Esophagus muscularis mucosa (tissue), 4 donors: ENCODE measurements around the gene DOK6. TPM values are rescaled to one million over a fixed set of nuclear protein-coding genes. Genes with fewer than 3 reads are reported as not detected.
"Not testable (repeated sequence)": the region's sequence is repeated elsewhere in the genome, so short reads cannot be mapped to it uniquely, and the experiment has no call there.

ENCODE experiments used
- DNase-seq: peaks from one replicate; pipeline ENCODE4 v3.0.0-alpha.2; 2017; ENCODE audit errors: extremely low spot score
- H3K27ac ChIP-seq, 4 donors: fragments of 200-600 bp; sonication (generic); replicated peaks in 1 of 4; 1 replicate in 3 of 4; 2 replicates in 1 of 4; pipeline ENCODE4 v1.5.1; 2016 to 2019; ENCODE audit warnings: mild to moderate bottlenecking in 1 of 4
- H3K27me3 ChIP-seq, 4 donors: fragments of 200-600 bp; sonication (generic); one replicate each; pipeline versions ENCODE4 v1.5.1 to v1.6.0; 2016 to 2019
- H3K36me3 ChIP-seq, 4 donors: fragments of 200-600 bp; sonication (generic); one replicate each; pipeline ENCODE4 v1.5.1; 2016 to 2019
- H3K4me1 ChIP-seq, 4 donors: fragments of 200-600 bp; sonication (generic); one replicate each; pipeline ENCODE4 v1.5.1; 2016 to 2019
- H3K4me3 ChIP-seq, 4 donors: fragments of 200-600 bp; sonication (generic); 1 replicate in 2 of 4; 2 replicates in 2 of 4; pipeline ENCODE4 v1.5.1; 2016 to 2019; ENCODE audit warnings: mild to moderate bottlenecking in 4 of 4, moderate library complexity in 1 of 4
- H3K9me3 ChIP-seq, 4 donors: fragments of 200-600 bp; sonication (generic); 1 replicate in 3 of 4; 2 replicates in 1 of 4; pipeline ENCODE4 v1.5.1; 2016 to 2019
- CTCF ChIP-seq, 3 experiments: fragments of 200-600 bp in 2 of 3; fragments of 450-650 bp in 1 of 3; sonication (generic) in 2 of 3; IDR thresholded peaks; one replicate each; pipeline ENCODE4 v1.5.1; 2017 to 2019; ENCODE audit warnings: antibody characterized with exemption in 3 of 3, mild to moderate bottlenecking in 2 of 3, moderate library complexity in 1 of 3
- EP300 ChIP-seq: sonication (generic); formaldehyde crosslinking; IDR thresholded peaks from one replicate; pipeline ENCODE4 v1.6.1; 2017; ENCODE audit warnings: antibody characterized with exemption
- POLR2A ChIP-seq: fragments of 450-650 bp; IDR thresholded peaks from one replicate; pipeline ENCODE4 v1.6.1; 2017; ENCODE audit warnings: antibody characterized with exemption, moderate library complexity, mild to moderate bottlenecking, low read depth
- POLR2AphosphoS5 ChIP-seq, 2 donors: sonication (generic); formaldehyde crosslinking; IDR thresholded peaks; one replicate each; pipeline ENCODE4 v1.6.1; 2017; ENCODE audit warnings: antibody characterized with exemption in 2 of 2
- WGBS: methylation state at CpG from one replicate; pipeline ENCODE4 v1.1.5; 2018; 5-methylcytosine and 5-hydroxymethylcytosine counted together
- intact Hi-C: fragments of 100-400 bp; cut with DNase I; formaldehyde crosslinking; loops from one replicate; pipeline ENCODE4 v1.15.1; 2023
- total RNA-seq, 4 donors: library from RNA; depleted of rRNA; stranded (reverse); fragments of >200 nt; gene quantifications; one replicate each; pipeline versions ENCODE4 v1.1.0 to v1.2.1, GENCODE V29; 2016

The DOK6 gene
- total RNA-seq: 1 to 10 TPM in 3 of 4 donors, under 1 TPM in 1; 0.83 to 4.1 (median 1.9) TPM

- Histone ChIP-seq H3K4me3 (peak within 1 kb of the TSS; percentile 54 to 64 (median 57)), H3K36me3 (no peaks in the 10 kb centered on the region), H3K4me1 (peaks cover 0 to 28% (median 25%) of the 10 kb centered on the region in 4 donors), H3K27ac (peak within 1 kb of the TSS; percentile 29 to 70 (median 61)), H3K9me3 (no peaks in the 10 kb centered on the region), H3K27me3 (peaks cover 0 to 48% (median 15%) of the 10 kb centered on the region in 4 donors)
- no peak for TF ChIP-seq CTCF (IDR thresholded peaks at IDR 0.05)
- no peak for TF ChIP-seq EP300
- TF ChIP-seq POLR2A: no peak
- no peak for TF ChIP-seq POLR2AphosphoS5 (IDR thresholded peaks at IDR 0.05)
- 0% methylated on average over 5 of the region's 79 CpGs for WGBS
- DNase-seq: peak; percentile 93
- intact Hi-C loops: no loop called here
Observed at GRCh38 chr18:69400253-69400975, at the start of gene DOK6. Gene DOK6, plus strand, starts transcription at chr18:69400888.

- no peak for TF ChIP-seq CTCF (IDR thresholded peaks at IDR 0.05)
- no peak for TF ChIP-seq POLR2A
- TF ChIP-seq POLR2AphosphoS5 (IDR thresholded peaks at IDR 0.05): no peak
- WGBS: 100% methylated on average over 1 of the region's 1 CpG
- no peaks in the 10 kb centered on the region for H3K4me1 ChIP-seq
- no peak overlapping the region for H3K27ac ChIP-seq
- H3K36me3 ChIP-seq: no peaks in the 10 kb centered on the region
- no peak for DNase-seq
- H3K27me3 ChIP-seq: no peaks in the 10 kb centered on the region
- H3K4me3 ChIP-seq: no peak overlapping the region
- intact Hi-C loops: no loop called here
- no peaks in the 10 kb centered on the region for H3K9me3 ChIP-seq
Observed at GRCh38 chr18:69353023-69353422, 47.7 kb upstream of the DOK6 start.

GRCh38 chr18:69357590-69357989, 43.1 kb upstream of the DOK6 start:
- H3K4me3 ChIP-seq: no peak overlapping the region
- H3K27ac ChIP-seq: no peak overlapping the region
- no peak for TF ChIP-seq POLR2A
- TF ChIP-seq EP300: no peak
- no peak for TF ChIP-seq POLR2AphosphoS5 (IDR thresholded peaks at IDR 0.05)
- no peak for TF ChIP-seq CTCF (IDR thresholded peaks at IDR 0.05)
- H3K9me3 ChIP-seq: peaks cover 0 to 12% (median 8%) of the 10 kb centered on the region in 4 donors
- WGBS: 89% methylated on average over 4 of the region's 4 CpGs
- DNase-seq: no peak
- H3K36me3 ChIP-seq: no peaks in the 10 kb centered on the region
- intact Hi-C loops: no loop called here
- no peaks in the 10 kb centered on the region for H3K27me3 ChIP-seq
- H3K4me1 ChIP-seq: no peaks in the 10 kb centered on the region

GRCh38 chr18:69358212-69358895, 42.3 kb upstream of the DOK6 start:
- intact Hi-C loops: no loop called here
- 53% methylated on average over 6 of the region's 6 CpGs for WGBS
- H3K4me3 ChIP-seq: no peak overlapping the region

GRCh38 chr18:69359768-69360167, 40.9 kb upstream of the DOK6 start:
- H3K27me3 ChIP-seq, intact Hi-C loops, H3K27ac ChIP-seq, H3K4me3 ChIP-seq, DNase-seq, H3K4me1 ChIP-seq, H3K36me3 ChIP-seq: not testable (repeated sequence)
- WGBS: 76% methylated on average over 1 of the region's 1 CpG
- H3K9me3 ChIP-seq: peaks cover 0 to 12% (median 8%) of the 10 kb centered on the region in 4 donors

More at GRCh38 chr18:69358212-69358895, 42.3 kb upstream of the DOK6 start:
- no peaks in the 10 kb centered on the region for H3K4me1 ChIP-seq
- no peak for TF ChIP-seq POLR2AphosphoS5 (IDR thresholded peaks at IDR 0.05)
- TF ChIP-seq EP300: no peak
- TF ChIP-seq CTCF (IDR thresholded peaks at IDR 0.05): no peak
- TF ChIP-seq POLR2A: no peak
- no peak overlapping the region for H3K27ac ChIP-seq
- H3K9me3 ChIP-seq: peaks cover 0 to 12% (median 8%) of the 10 kb centered on the region in 4 donors
- no peaks in the 10 kb centered on the region for H3K36me3 ChIP-seq
- no peaks in the 10 kb centered on the region for H3K27me3 ChIP-seq
- no peak for DNase-seq
